SK-N-SH (cell line): ENCODE measurements around the gene SV2B.

Experiments used
- EP300 ChIP-seq, 2 experiments: IDR thresholded peaks; 2 replicates each; pipeline versions ENCODE4 v1.4.0 to v1.6.1; 2012; ENCODE audit warnings: borderline replicate concordance in 1 of 2, low read depth in 1 of 2, low read length in 1 of 2
- GABPA ChIP-seq: IDR thresholded peaks from 2 replicates; pipeline ENCODE4 v1.4.0; 2012; ENCODE audit warnings: low read depth, mild to moderate bottlenecking
- MEF2A ChIP-seq: IDR thresholded peaks from 2 replicates; pipeline ENCODE4 v1.4.0; 2012; ENCODE audit warnings: low read depth, borderline replicate concordance
- POLR2AphosphoS5 ChIP-seq: IDR thresholded peaks from 2 replicates; pipeline ENCODE4 v1.6.1; 2012; ENCODE audit warnings: low read depth, low read length
- RFX5 ChIP-seq: IDR thresholded peaks from 2 replicates; pipeline ENCODE4 v1.6.1; 2012; ENCODE audit warnings: mild to moderate bottlenecking, improper control_type of control experiment, low read length
- TAF1 ChIP-seq: IDR thresholded peaks from 2 replicates; pipeline ENCODE4 v1.6.1; 2012; ENCODE audit warnings: low read depth, mild to moderate bottlenecking, low read length, moderate library complexity, borderline replicate concordance
- TEAD4 ChIP-seq: IDR thresholded peaks from 2 replicates; pipeline ENCODE4 v1.4.0; 2012; ENCODE audit warnings: mild to moderate bottlenecking, borderline replicate concordance; ENCODE audit not compliant: insufficient read depth
- YY1 ChIP-seq: IDR thresholded peaks from 2 replicates; pipeline ENCODE4 v1.4.0; 2012; ENCODE audit warnings: low read depth, mild to moderate bottlenecking
- TF ChIP-seq, protein P1 (sequence below): fragments of 200-600 bp; sonication (generic); IDR thresholded peaks from 2 replicates; pipeline ENCODE4 v1.6.1; 2017; ENCODE audit warnings: antibody characterized with exemption, mild to moderate bottlenecking, moderate library complexity

DNA sequence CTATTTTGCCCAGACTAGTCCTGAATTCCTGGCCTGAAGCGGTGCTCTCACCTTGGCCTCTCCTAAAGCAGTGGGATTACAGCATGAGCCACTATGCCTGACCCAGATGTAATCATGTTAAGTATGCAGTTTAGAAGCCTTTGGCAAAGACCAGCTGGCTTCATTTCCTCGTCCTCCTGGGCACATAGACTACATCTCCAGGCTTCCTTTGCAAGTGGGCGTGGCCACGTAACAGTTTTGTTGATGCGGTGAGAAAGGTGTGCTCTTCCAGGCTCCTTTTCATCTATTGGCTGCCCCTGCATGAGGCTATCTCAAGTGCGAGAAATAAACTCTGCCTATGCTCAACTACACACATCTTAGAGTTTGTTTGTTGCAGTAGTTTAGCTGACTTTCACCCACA is 13.0 kb downstream of the SV2B start:
- TF ChIP-seq GABPA (no peak), YY1 (no peak), POLR2AphosphoS5 (no peak), EP300 (IDR thresholded peaks at IDR 0.05; ENCODE audit: borderline replicate concordance in 1 of 2, low read depth in 1 of 2, low read length in 1 of 2) (no peak), MEF2A (no peak), TEAD4 (no peak), TAF1 (no peak), RFX5 (no peak)
- TF ChIP-seq, protein P1, sequence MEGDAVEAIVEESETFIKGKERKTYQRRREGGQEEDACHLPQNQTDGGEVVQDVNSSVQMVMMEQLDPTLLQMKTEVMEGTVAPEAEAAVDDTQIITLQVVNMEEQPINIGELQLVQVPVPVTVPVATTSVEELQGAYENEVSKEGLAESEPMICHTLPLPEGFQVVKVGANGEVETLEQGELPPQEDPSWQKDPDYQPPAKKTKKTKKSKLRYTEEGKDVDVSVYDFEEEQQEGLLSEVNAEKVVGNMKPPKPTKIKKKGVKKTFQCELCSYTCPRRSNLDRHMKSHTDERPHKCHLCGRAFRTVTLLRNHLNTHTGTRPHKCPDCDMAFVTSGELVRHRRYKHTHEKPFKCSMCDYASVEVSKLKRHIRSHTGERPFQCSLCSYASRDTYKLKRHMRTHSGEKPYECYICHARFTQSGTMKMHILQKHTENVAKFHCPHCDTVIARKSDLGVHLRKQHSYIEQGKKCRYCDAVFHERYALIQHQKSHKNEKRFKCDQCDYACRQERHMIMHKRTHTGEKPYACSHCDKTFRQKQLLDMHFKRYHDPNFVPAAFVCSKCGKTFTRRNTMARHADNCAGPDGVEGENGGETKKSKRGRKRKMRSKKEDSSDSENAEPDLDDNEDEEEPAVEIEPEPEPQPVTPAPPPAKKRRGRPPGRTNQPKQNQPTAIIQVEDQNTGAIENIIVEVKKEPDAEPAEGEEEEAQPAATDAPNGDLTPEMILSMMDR = no peak
